Peyer's patch (tissue), 4 donors: ENCODE results near the gene HNRNPUL1.

Source experiments
- CTCF ChIP-seq, 6 experiments: fragments of 450-650 bp in 4 of 6; fragments of 200-600 bp in 2 of 6; sonication (generic) in 1 of 6; IDR thresholded peaks; one replicate each; pipeline ENCODE4 v1.5.1; 2017 to 2019; ENCODE audit warnings: antibody characterized with exemption in 6 of 6, mild to moderate bottlenecking in 3 of 6, moderate library complexity in 1 of 6
- POLR2A ChIP-seq, 2 donors: fragments of 450-650 bp; IDR thresholded peaks; one replicate each; pipeline ENCODE4 v1.5.1; 2017; ENCODE audit warnings: antibody characterized with exemption in 2 of 2, mild to moderate bottlenecking in 2 of 2, moderate library complexity in 2 of 2

GRCh38 chr19:41245843-41246242 is 18.3 kb upstream of the HNRNPUL1 start:
- TF ChIP-seq POLR2A (IDR thresholded peaks at IDR 0.05) (no peak), CTCF (IDR thresholded peaks at IDR 0.05) (no peak)
